CD4-positive, alpha-beta memory T cell (primary cell): ENCODE measurements around the gene WDR77. TPM values are rescaled to one million over a fixed set of nuclear protein-coding genes. Genes with fewer than 3 reads are reported as not detected.
A peak's percentile ranks its signal among the peaks of the same experiment; 100 is the strongest.

ENCODE experiments used
- CTCF ChIA-PET: fragments of 350-600 bp; sonication (Branson Sonifier 250); formaldehyde crosslinking; loops from one replicate; lab custom pipeline; 2021; ENCODE audit warnings: inconsistent platforms; ENCODE audit not compliant: partially characterized antibody; lab: Charles Lee
- POLR2A ChIA-PET: fragments of 350-600 bp; sonication (Branson Sonifier 250); formaldehyde crosslinking; loops from one replicate; lab custom pipeline; 2021; ENCODE audit not compliant: partially characterized antibody; lab: Charles Lee
- DNase-seq, 5 donors: peaks; one replicate each; pipeline versions ENCODE4 v3.0.0 to v3.0.0-alpha.2; 2020 to 2022; ENCODE audit warnings: mixed read lengths in 1 of 5
- H3K27ac ChIP-seq: one replicate; pipeline ENCODE4 v1.7.0; 2013; ENCODE audit warnings: low read depth, low read length
- H3K27me3 ChIP-seq: 2 replicates; pipeline ENCODE4 v1.7.0; 2013; ENCODE audit warnings: mild to moderate bottlenecking, low read length, moderate library complexity; ENCODE audit not compliant: insufficient read depth
- H3K36me3 ChIP-seq: 2 replicates; pipeline ENCODE4 v1.7.0; 2013; ENCODE audit warnings: mild to moderate bottlenecking, low read length, moderate library complexity; ENCODE audit not compliant: insufficient read depth
- H3K4me1 ChIP-seq: 2 replicates; pipeline ENCODE4 v1.7.0; 2013; ENCODE audit warnings: mild to moderate bottlenecking, low read length, moderate library complexity; ENCODE audit not compliant: insufficient read depth
- H3K4me3 ChIP-seq, 2 donors: one replicate each; pipeline ENCODE4 v1.7.0; 2013; ENCODE audit warnings: low read length in 2 of 2, mild to moderate bottlenecking in 1 of 2
- H3K9me3 ChIP-seq, 2 donors: one replicate each; pipeline ENCODE4 v1.7.0; 2013; ENCODE audit warnings: low read length in 2 of 2, control low read depth in 1 of 2; ENCODE audit not compliant: control insufficient read depth in 1 of 2
- H3K27ac Mint-ChIP-seq, 7 donors: one replicate each; pipeline ENCODE4 v1.8.0; 2020 to 2021; ENCODE audit warnings: mixed read lengths in 7 of 7, mild to moderate bottlenecking in 6 of 7, inconsistent platforms in 3 of 7, moderate library complexity in 3 of 7
- H3K27me3 Mint-ChIP-seq, 2 donors: one replicate each; pipeline ENCODE4 v1.8.0; 2020 to 2021; ENCODE audit warnings: mixed read lengths in 2 of 2
- H3K36me3 Mint-ChIP-seq, 2 donors: one replicate each; pipeline ENCODE4 v1.8.0; 2020 to 2021; ENCODE audit warnings: mixed read lengths in 2 of 2, inconsistent platforms in 1 of 2, mild to moderate bottlenecking in 1 of 2
- H3K4me1 Mint-ChIP-seq, 4 donors: one replicate each; pipeline ENCODE4 v1.8.0; 2020 to 2021; ENCODE audit warnings: mixed read lengths in 4 of 4, mild to moderate bottlenecking in 1 of 4
- H3K4me3 Mint-ChIP-seq, 8 donors: one replicate each; pipeline ENCODE4 v1.8.0; 2020 to 2021; ENCODE audit warnings: mixed read lengths in 8 of 8, mild to moderate bottlenecking in 7 of 8, moderate library complexity in 6 of 8, inconsistent platforms in 3 of 8
- H3K9me3 Mint-ChIP-seq, 8 donors: one replicate each; pipeline ENCODE4 v1.8.0; 2020 to 2021; ENCODE audit warnings: mixed read lengths in 8 of 8, mild to moderate bottlenecking in 5 of 8, inconsistent platforms in 3 of 8, moderate library complexity in 1 of 8
- intact Hi-C: fragments of 100-400 bp; cut with micrococcal nuclease; formaldehyde crosslinking; loops from one replicate; pipeline ENCODE4 v1.15.1; 2023
- polyA plus RNA-seq, 2 donors: library from polyadenylated mRNA; unstranded; fragments of 300-500 nt; fragmentation: Illumina TruSeq; gene quantifications; one replicate each; pipeline ENCODE4 v1.2.3, GENCODE V29; 2021
- total RNA-seq, 2 experiments: library from RNA; stranded (reverse); gene quantifications; one replicate each; pipeline ENCODE4 v1.2.3, GENCODE V29; 2021

Gene WDR77
- total RNA-seq (10 to 100 TPM; 26.3 to 30.3 TPM), polyA plus RNA-seq (10 to 100 TPM; 38.5 to 52.6 TPM)

GRCh38 chr1:111448918-111449702 lies at the start of gene WDR77, which contains the start of gene ATP5PB:
WDR77 (minus strand) TSS chr1:111449256; CDS start chr1:111449169, 87 bp downstream.
ATP5PB (plus strand) TSS chr1:111449464; CDS start chr1:111449542, 78 bp downstream.
- Histone ChIP-seq H3K27ac (peak within 1 kb of the TSS; percentile 91), H3K9me3 (no peaks in the 10 kb centered on the region), H3K36me3 (peaks cover 41% of the 10 kb centered on the region), H3K4me3 (peak within 1 kb of the TSS; percentile 78 to 96), H3K4me1 (peaks cover 77% of the 10 kb centered on the region), H3K27me3 (no peaks in the 10 kb centered on the region)
- Mint-ChIP-seq H3K4me1 (peaks cover 57 to 87% (median 71%) of the 10 kb centered on the region in 4 donors), H3K4me3 (peak within 1 kb of the TSS; percentile 98 to 100 (median 99)), H3K27me3 (no peaks in the 10 kb centered on the region), H3K27ac (peak within 1 kb of the TSS; percentile 94 to 100 (median 99)), H3K9me3 (no peaks in the 10 kb centered on the region), H3K36me3 (peaks cover 34 to 78% of the 10 kb centered on the region in 2 donors)
- ChIA-PET POLR2A (interaction anchor here (0.7 to 8.1 kb wide), 21 partner anchors 8 to 306 kb away, joined by 3 to 164 read pairs (median 5); partner anchors contain the start of genes C1orf162 and RAP1A), CTCF (interaction anchor here (0.7 to 5.5 kb wide), 11 partner anchors 9 to 317 kb away, joined by 3 to 44 read pairs (median 4); partner anchors contain the start of gene C1orf162)
- intact Hi-C loops: loop anchor here (1.0 to 2.0 kb wide), 4 partner anchors 22 to 306 kb away; partner anchors contain the start of genes DDX20 and RAP1A
- DNase-seq: peak; percentile 94 to 97 (median 96)

GRCh38 chr1:111497592-111497991 lies 48.5 kb upstream of the WDR77 start:
- Histone ChIP-seq H3K27ac (no peak overlapping the region), H3K36me3 (no peaks in the 10 kb centered on the region), H3K27me3 (no peaks in the 10 kb centered on the region), H3K4me3 (no peak overlapping the region), H3K4me1 (peaks cover 13% of the 10 kb centered on the region), H3K9me3 (no peaks in the 10 kb centered on the region)
- intact Hi-C loops: no loop called here
- DNase-seq: no peak
- peak overlapping the region in 1 of 8 donors; percentile 33 for H3K4me3 Mint-ChIP-seq
- no peaks in the 10 kb centered on the region for H3K27me3 Mint-ChIP-seq
- peaks cover 0 to 17% (median 9%) of the 10 kb centered on the region in 8 donors for H3K9me3 Mint-ChIP-seq
- peak overlapping the region in 3 of 7 donors; percentile 23 to 66 (median 60) for H3K27ac Mint-ChIP-seq
- peaks cover 1 to 4% of the 10 kb centered on the region in 2 donors for H3K36me3 Mint-ChIP-seq
- ChIA-PET CTCF (interaction anchor here (0.7 to 4.9 kb wide), 9 partner anchors 9 to 988 kb away, joined by 3 to 43 read pairs (median 3); no protein-coding TSS in a partner anchor), POLR2A (interaction anchor here (0.5 to 5.3 kb wide), 3 partner anchors 10 to 127 kb away, joined by 3 to 19 read pairs (median 4); no protein-coding TSS in a partner anchor)
- peaks cover 13 to 40% (median 27%) of the 10 kb centered on the region in 4 donors for H3K4me1 Mint-ChIP-seq

GRCh38 chr1:111496398-111496797 lies 47.3 kb upstream of the WDR77 start:
- DNase-seq: peak in 1 of 5 donors; percentile 33
- no peak overlapping the region for H3K4me3 Mint-ChIP-seq
- H3K27me3 Mint-ChIP-seq: no peaks in the 10 kb centered on the region
- no peak overlapping the region for H3K4me3 ChIP-seq
- H3K27ac Mint-ChIP-seq: peak overlapping the region in 1 of 7 donors; percentile 48
- H3K36me3 ChIP-seq: no peaks in the 10 kb centered on the region
- peaks cover 0 to 17% (median 9%) of the 10 kb centered on the region in 8 donors for H3K9me3 Mint-ChIP-seq
- H3K9me3 ChIP-seq: no peaks in the 10 kb centered on the region
- H3K27me3 ChIP-seq: no peaks in the 10 kb centered on the region
- ChIA-PET POLR2A (interaction anchor here (0.6 to 5.3 kb wide), 5 partner anchors 11 to 100 kb away, joined by 3 to 19 read pairs (median 3); no protein-coding TSS in a partner anchor), CTCF (interaction anchor here (1.4 to 4.9 kb wide), 4 partner anchors 7 to 18 kb away, joined by 3 to 43 read pairs (median 16); no protein-coding TSS in a partner anchor)
- H3K27ac ChIP-seq: no peak overlapping the region
- H3K4me1 Mint-ChIP-seq: peaks cover 11 to 35% (median 21%) of the 10 kb centered on the region in 4 donors
- H3K36me3 Mint-ChIP-seq: peaks cover 1 to 4% of the 10 kb centered on the region in 2 donors
- intact Hi-C loops: no loop called here
- H3K4me1 ChIP-seq: peaks cover 8% of the 10 kb centered on the region

- no peak overlapping the region for H3K4me3 ChIP-seq
- intact Hi-C loops: no loop called here
- Mint-ChIP-seq H3K4me1 (peaks cover 0 to 3% (median under 1%) of the 10 kb centered on the region in 4 donors), H3K9me3 (peaks cover 0 to 9% (median 5%) of the 10 kb centered on the region in 8 donors), H3K36me3 (peaks cover 0 to 4% of the 10 kb centered on the region in 2 donors), H3K27me3 (no peaks in the 10 kb centered on the region), H3K4me3 (no peak overlapping the region), H3K27ac (no peak overlapping the region)
- H3K36me3 ChIP-seq: no peaks in the 10 kb centered on the region
- no peak for DNase-seq
- H3K4me1 ChIP-seq: no peaks in the 10 kb centered on the region
- H3K27me3 ChIP-seq: no peaks in the 10 kb centered on the region
- CTCF ChIA-PET: interaction anchor here (2.8 kb wide), 1 partner anchor 17 kb away, joined by 19 read pairs; no protein-coding TSS in a partner anchor
- H3K27ac ChIP-seq: no peak overlapping the region
- H3K9me3 ChIP-seq: no peaks in the 10 kb centered on the region
- POLR2A ChIA-PET: interaction anchor here (1.2 kb wide), 1 partner anchor 17 kb away, joined by 3 read pairs; no protein-coding TSS in a partner anchor
These were observed 42.0 kb upstream of the WDR77 start for GRCh38 chr1:111491070-111491469.

- ChIA-PET CTCF (interaction anchor here (1.3 to 2.8 kb wide), 3 partner anchors 8 to 279 kb away, joined by 4 to 19 read pairs (median 5); no protein-coding TSS in a partner anchor), POLR2A (interaction anchor here (1.0 to 1.4 kb wide), 3 partner anchors 10 to 17 kb away, joined by 3 to 4 read pairs (median 3); no protein-coding TSS in a partner anchor)
- no peaks in the 10 kb centered on the region for H3K27me3 Mint-ChIP-seq
- no peaks in the 10 kb centered on the region for H3K36me3 Mint-ChIP-seq
- no peak overlapping the region for H3K27ac Mint-ChIP-seq
- Histone ChIP-seq H3K4me3 (no peak overlapping the region), H3K27me3 (no peaks in the 10 kb centered on the region), H3K4me1 (no peaks in the 10 kb centered on the region), H3K36me3 (no peaks in the 10 kb centered on the region), H3K9me3 (no peaks in the 10 kb centered on the region), H3K27ac (no peak overlapping the region)
- H3K9me3 Mint-ChIP-seq: peaks cover 0 to 5% (median 1%) of the 10 kb centered on the region in 8 donors
- intact Hi-C loops: no loop called here
- no peak overlapping the region for H3K4me3 Mint-ChIP-seq
- H3K4me1 Mint-ChIP-seq: peaks cover 0 to 3% (median 0%) of the 10 kb centered on the region in 4 donors
- DNase-seq: no peak
These were observed 41.2 kb upstream of the WDR77 start for GRCh38 chr1:111490220-111490619.

GRCh38 chr1:111489604-111490003 lies 40.5 kb upstream of the WDR77 start:
- Histone ChIP-seq H3K9me3 (no peaks in the 10 kb centered on the region), H3K4me1 (no peaks in the 10 kb centered on the region), H3K36me3 (no peaks in the 10 kb centered on the region), H3K27ac (no peak overlapping the region), H3K27me3 (no peaks in the 10 kb centered on the region), H3K4me3 (no peak overlapping the region)
- Mint-ChIP-seq H3K9me3 (peaks cover 0 to 2% (median 0%) of the 10 kb centered on the region in 8 donors), H3K27me3 (no peaks in the 10 kb centered on the region), H3K27ac (no peak overlapping the region), H3K4me3 (no peak overlapping the region), H3K4me1 (peaks cover 0 to 4% (median 2%) of the 10 kb centered on the region in 4 donors), H3K36me3 (no peaks in the 10 kb centered on the region)
- intact Hi-C loops: no loop called here
- POLR2A ChIA-PET: interaction anchor here (1.0 to 1.4 kb wide), 3 partner anchors 11 to 18 kb away, joined by 3 to 4 read pairs (median 3); no protein-coding TSS in a partner anchor
- DNase-seq: no peak
- CTCF ChIA-PET: interaction anchor here (1.3 to 2.8 kb wide), 3 partner anchors 8 to 280 kb away, joined by 4 to 19 read pairs (median 5); no protein-coding TSS in a partner anchor
